ENCODE measurements around the gene SLC12A8. TPM values are rescaled to one million over a fixed set of nuclear protein-coding genes. Genes with fewer than 3 reads are reported as not detected.

SLC12A8 gene
- total and polyA plus RNA-seq, 10 of the 15 experiments (the other 5 are each of a cell fraction or from before 2014, with no cell fraction given), result 2.5 to 71.6 (median 50.1) TPM

DNA sequence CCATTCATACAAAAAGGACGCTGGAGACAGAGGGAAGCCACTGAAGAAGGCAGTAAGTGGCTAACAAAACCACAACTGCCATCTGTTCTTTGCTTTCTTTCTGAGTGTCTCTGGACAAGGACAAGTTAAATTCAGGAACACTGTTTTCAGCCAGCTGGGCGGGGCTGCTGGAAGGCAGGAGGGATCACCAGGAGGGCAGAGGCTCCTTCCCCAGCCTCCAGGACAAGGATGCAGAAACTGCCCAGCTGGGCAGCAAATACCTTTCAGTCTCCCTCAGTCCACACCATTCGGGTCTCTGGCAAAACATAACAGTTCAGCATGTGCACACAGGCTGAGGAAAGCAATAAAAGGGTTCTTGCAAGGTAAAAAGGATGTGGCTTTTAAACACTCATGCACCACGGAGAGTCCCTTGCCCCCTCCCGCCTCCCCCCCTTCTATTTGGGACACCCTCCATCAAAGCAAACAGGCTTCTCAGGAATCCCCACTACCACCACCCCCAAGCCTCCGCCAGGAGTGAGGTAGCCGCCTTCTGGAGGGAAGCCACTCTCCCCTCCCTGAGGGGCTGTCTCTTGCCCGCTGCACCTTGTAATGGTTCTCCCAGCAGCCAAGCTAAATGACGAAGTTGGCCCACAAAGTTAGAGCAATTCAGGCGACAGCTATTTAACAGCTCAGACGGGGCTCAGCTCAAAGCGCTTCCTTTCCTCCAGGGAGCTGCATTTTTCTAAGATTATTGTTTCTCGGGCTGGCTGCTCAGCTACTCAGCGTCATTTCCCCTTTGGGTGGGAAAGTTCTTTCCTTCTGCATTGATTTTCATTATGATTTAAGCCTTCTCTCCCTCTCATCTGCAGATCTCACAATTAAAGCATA, 160.6 kb downstream of the SLC12A8 start (continued):
- TF ChIP-seq ZBTB11 (CRISPR knock-in tag; IDR thresholded peaks at IDR 0.05) (no peak), YY1 (IDR thresholded peaks at IDR 0.05; ENCODE audit: low read depth, low read length) (0 out of 2 replicates have a peak, but pooled peaks have one; percentile 11), TAF1 (IDR thresholded peaks at IDR 0.05; ENCODE audit: borderline replicate concordance, low read depth, low read length) (no peak), DPF2 (IDR thresholded peaks at IDR 0.05) (peak; percentile 54; the same call in 1 of the 2 replicates), PML (IDR thresholded peaks at IDR 0.05; ENCODE audit: low read length) (no peak), NRF1 (conservative IDR thresholded peaks at IDR 0.05; ENCODE audit: low read depth, low read length) (no peak), MXI1 (IDR thresholded peaks at IDR 0.05; ENCODE audit: low read depth, low read length) (0 out of 2 replicates have a peak, but pooled peaks have one; percentile 21), RAD51 (IDR thresholded peaks at IDR 0.05) (no peak), BMI1 (IDR thresholded peaks at IDR 0.05; ENCODE audit: borderline replicate concordance) (no peak), SIX5 (IDR thresholded peaks at IDR 0.05; ENCODE audit: low read depth, low read length, severe bottlenecking) (no peak), SMAD1 (IDR thresholded peaks at IDR 0.05; ENCODE audit: low read depth, partially characterized antibody) (no peak), TBL1XR1 (IDR thresholded peaks at IDR 0.05; ENCODE audit: low read depth, low read length) (no peak; the same call in 1 of the 2 replicates), BACH1 (IDR thresholded peaks at IDR 0.05; ENCODE audit: borderline replicate concordance) (no peak), RFX5 (IDR thresholded peaks at IDR 0.05; ENCODE audit: low read depth, low read length) (no peak), ZBTB4 (CRISPR knock-in tag; IDR thresholded peaks at IDR 0.05) (no peak)
- TF ChIP-seq, protein P1, sequence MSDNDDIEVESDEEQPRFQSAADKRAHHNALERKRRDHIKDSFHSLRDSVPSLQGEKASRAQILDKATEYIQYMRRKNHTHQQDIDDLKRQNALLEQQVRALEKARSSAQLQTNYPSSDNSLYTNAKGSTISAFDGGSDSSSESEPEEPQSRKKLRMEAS (IDR thresholded peaks at IDR 0.05; ENCODE audit: low read depth, low read length), result no peak
- TF ChIP-seq, protein P2, sequence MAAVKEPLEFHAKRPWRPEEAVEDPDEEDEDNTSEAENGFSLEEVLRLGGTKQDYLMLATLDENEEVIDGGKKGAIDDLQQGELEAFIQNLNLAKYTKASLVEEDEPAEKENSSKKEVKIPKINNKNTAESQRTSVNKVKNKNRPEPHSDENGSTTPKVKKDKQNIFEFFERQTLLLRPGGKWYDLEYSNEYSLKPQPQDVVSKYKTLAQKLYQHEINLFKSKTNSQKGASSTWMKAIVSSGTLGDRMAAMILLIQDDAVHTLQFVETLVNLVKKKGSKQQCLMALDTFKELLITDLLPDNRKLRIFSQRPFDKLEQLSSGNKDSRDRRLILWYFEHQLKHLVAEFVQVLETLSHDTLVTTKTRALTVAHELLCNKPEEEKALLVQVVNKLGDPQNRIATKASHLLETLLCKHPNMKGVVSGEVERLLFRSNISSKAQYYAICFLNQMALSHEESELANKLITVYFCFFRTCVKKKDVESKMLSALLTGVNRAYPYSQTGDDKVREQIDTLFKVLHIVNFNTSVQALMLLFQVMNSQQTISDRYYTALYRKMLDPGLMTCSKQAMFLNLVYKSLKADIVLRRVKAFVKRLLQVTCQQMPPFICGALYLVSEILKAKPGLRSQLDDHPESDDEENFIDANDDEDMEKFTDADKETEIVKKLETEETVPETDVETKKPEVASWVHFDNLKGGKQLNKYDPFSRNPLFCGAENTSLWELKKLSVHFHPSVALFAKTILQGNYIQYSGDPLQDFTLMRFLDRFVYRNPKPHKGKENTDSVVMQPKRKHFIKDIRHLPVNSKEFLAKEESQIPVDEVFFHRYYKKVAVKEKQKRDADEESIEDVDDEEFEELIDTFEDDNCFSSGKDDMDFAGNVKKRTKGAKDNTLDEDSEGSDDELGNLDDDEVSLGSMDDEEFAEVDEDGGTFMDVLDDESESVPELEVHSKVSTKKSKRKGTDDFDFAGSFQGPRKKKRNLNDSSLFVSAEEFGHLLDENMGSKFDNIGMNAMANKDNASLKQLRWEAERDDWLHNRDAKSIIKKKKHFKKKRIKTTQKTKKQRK (IDR thresholded peaks at IDR 0.05; ENCODE audit: low read depth, low read length), result no peak
- TF ChIP-seq, protein P3, sequence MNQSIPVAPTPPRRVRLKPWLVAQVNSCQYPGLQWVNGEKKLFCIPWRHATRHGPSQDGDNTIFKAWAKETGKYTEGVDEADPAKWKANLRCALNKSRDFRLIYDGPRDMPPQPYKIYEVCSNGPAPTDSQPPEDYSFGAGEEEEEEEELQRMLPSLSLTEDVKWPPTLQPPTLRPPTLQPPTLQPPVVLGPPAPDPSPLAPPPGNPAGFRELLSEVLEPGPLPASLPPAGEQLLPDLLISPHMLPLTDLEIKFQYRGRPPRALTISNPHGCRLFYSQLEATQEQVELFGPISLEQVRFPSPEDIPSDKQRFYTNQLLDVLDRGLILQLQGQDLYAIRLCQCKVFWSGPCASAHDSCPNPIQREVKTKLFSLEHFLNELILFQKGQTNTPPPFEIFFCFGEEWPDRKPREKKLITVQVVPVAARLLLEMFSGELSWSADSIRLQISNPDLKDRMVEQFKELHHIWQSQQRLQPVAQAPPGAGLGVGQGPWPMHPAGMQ (IDR thresholded peaks at IDR 0.05; ENCODE audit: borderline replicate concordance), result no peak
